H1 (cell line): ENCODE measurements around the gene CENPP. TPM values are rescaled to one million over a fixed set of nuclear protein-coding genes. Genes with fewer than 3 reads are reported as not detected.

Experiments used
- ASH2L ChIP-seq: fragments of 200-600, 300-600 bp; sonication (generic); IDR thresholded peaks from one replicate; pipeline ENCODE4 v1.7.1; 2017; ENCODE audit warnings: low read length
- CTBP2 ChIP-seq: IDR thresholded peaks from 2 replicates; pipeline ENCODE4 v1.7.0; 2011; ENCODE audit warnings: borderline replicate concordance, mild to moderate bottlenecking, moderate library complexity, mixed read lengths, low read length; ENCODE audit not compliant: insufficient read depth, insufficient read length
- HDAC6 ChIP-seq: IDR thresholded peaks from one replicate; pipeline ENCODE4 v1.7.1; 2012; ENCODE audit warnings: low read depth, mild to moderate bottlenecking, inconsistent platforms, low read length, moderate library complexity
- NRF1 ChIP-seq: IDR thresholded peaks from 2 replicates; pipeline ENCODE4 v1.6.1; 2011; ENCODE audit warnings: mild to moderate bottlenecking, low read depth, low read length, improper control_type of control experiment
- SRF ChIP-seq: IDR thresholded peaks from 2 replicates; pipeline ENCODE4 v1.6.1; 2011; ENCODE audit warnings: mild to moderate bottlenecking, low read depth, low read length, moderate library complexity
- polyA plus RNA-seq, 7 experiments: library from polyadenylated mRNA; depleted of rRNA in 3 of 7; stranded (reverse) in 5 of 7; unstranded in 2 of 7; fragments of >200 nt in 5 of 7; fragments of 200-250 nt in 2 of 7; gene quantifications; 1 replicate in 5 of 7; 2 replicates in 1 of 7; 4 replicates in 1 of 7; pipeline versions ENCODE4 v1.2.1 to v1.2.3, GENCODE V29; 2011 to 2013; ENCODE audit warnings: missing spikeins in 2 of 7, mixed read lengths in 2 of 7
- total RNA-seq: library from RNA; stranded (reverse); fragmentation: NEBNext Ultra II Directional; extraction: Animal tissue kit (Norgen Biotek cat#: 25700); gene quantifications from 2 replicates; pipeline ENCODE4 v1.2.1, GENCODE V29; 2021

The CENPP gene
- total and polyA plus RNA-seq, 2 of the 8 experiments (the other 6 are each of a cell fraction or from before 2014, with no cell fraction given), result 2.7 to 10.8 TPM

- no peak for TF ChIP-seq ASH2L
- no peak for TF ChIP-seq NRF1
- no peak for TF ChIP-seq CTBP2
- TF ChIP-seq SRF, result no peak
- no peak for TF ChIP-seq HDAC6
Measured at GRCh38 chr9:92293075-92293354, 32.7 kb upstream of the CENPP start (continued).
